SW 1271 (cell line): Measurements from ENCODE around the gene DTHD1.
A peak's percentile ranks its signal among the peaks of the same experiment; 100 is the strongest.

Experiments
- DNase-seq, 2 experiments: peaks; one replicate each; lab custom pipeline; 2025; lab: John Stamatoyannopoulos, UW

DTHD1 gene

DNA sequence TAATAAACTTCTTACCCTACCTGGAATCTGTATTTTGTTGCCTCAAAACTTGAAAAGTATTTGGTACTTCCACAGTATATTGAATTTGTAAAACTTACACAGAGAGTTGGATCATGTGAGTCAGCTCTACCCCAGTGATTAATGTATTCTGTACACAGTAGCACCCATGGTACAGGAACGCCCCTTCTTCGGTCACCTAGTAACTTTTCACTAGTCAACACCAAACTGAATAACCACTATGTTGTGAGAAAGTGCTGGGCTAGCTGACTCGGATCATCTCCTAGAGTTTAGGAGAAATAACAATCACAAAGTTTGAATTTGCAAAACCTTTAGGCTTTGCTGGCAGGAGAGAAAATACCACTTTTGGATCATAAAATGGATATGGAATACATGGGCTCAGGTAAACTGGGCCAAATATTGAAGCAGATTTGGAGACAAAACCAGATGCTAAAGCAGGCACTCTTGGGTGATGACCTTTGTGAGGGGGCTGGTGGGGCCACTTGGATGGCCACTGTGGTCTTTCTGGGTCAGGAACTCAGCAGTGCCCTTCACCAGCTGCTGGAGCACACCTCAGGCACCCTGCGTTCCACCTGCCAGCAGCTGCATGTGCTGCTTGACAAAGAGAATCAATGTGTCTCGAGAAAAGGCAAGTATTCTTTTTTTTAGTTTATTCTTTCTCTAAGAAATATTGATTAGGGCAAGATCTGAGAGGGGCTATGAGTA, at the start of gene DTHD1:
Gene DTHD1, plus strand, starts transcription at position 233 of the 723 bp plus-strand sequence. Its CDS starts 143 bp downstream, at position 376.
- DNase-seq, result no peak

DNA sequence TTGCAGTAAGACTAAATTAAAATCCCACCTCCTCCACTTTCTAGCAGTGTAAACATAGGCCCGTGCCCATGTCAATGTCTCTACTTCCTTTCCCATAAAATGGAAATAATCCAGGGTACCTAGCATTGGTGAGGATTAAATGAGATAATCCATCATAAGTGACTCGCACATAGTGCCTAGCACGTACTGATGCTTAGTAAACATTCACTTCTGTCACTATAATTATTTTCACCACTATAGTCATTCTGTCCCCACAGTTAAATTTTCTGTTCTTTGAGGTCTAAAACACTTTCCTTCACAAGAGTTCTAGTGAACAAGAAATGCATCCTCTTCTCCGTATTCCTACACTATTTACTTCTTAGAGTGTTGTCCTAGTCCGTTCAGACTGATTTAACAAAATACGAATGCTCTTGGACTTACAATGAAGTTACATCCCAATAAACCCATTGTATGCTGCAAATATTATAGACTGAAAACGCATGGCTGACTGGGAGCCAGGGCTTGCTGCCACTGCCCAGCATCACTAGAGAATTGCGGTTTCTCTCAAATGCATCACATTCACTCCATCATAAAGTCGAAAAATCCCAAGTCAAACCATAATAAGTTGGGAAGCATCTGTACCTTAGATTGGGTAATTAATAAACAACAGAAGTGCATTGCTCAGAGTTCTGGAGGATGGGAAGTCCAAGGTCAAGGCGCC, 47.7 kb upstream of the DTHD1 start:
- DNase-seq, result no peak

GRCh38 chr4:36235306-36235705, 46.1 kb upstream of the DTHD1 start:
- peak; percentile 21 to 54 for DNase-seq

- no peak for DNase-seq
Observed at GRCh38 chr4:36236159-36236558, 45.3 kb upstream of the DTHD1 start.

- no peak for DNase-seq
Observed at GRCh38 chr4:36237366-36238313, 43.8 kb upstream of the DTHD1 start.

GRCh38 chr4:36241771-36242170, 39.6 kb upstream of the DTHD1 start:
- DNase-seq, result no peak

DNA sequence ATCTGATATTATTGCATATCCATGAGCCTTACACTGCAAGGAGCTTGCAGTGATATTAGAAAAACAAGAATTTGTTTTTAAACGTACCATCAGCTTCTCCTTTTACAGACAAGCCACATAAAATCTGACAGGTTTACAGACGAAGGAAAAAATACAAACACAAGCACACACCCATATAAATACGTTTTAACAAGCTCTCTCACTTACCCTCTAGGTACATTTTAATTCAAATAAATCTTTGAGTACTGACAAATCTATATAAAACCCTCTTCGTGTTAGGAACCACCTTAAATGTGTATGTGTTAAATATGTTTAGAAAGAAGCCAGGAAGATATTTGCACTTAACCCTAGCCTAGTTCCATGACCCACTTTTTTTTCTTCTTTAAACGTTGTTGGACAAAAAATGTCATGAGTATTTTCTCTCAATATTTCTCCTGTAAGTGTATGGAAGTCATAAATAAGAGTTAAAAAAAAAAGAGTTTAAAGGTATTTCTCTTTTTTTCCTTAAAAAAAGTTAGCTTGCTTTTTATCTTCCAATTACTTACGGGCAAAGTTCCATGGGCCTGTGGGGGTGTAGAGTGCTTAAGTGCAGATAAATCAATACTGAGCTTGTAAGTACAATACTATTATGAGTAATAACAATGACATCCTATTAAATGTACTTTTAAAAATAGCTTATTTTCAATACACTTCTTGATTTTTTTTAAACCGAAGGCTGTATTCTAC, 38.6 kb upstream of the DTHD1 start:
- DNase-seq, result no peak

DNA sequence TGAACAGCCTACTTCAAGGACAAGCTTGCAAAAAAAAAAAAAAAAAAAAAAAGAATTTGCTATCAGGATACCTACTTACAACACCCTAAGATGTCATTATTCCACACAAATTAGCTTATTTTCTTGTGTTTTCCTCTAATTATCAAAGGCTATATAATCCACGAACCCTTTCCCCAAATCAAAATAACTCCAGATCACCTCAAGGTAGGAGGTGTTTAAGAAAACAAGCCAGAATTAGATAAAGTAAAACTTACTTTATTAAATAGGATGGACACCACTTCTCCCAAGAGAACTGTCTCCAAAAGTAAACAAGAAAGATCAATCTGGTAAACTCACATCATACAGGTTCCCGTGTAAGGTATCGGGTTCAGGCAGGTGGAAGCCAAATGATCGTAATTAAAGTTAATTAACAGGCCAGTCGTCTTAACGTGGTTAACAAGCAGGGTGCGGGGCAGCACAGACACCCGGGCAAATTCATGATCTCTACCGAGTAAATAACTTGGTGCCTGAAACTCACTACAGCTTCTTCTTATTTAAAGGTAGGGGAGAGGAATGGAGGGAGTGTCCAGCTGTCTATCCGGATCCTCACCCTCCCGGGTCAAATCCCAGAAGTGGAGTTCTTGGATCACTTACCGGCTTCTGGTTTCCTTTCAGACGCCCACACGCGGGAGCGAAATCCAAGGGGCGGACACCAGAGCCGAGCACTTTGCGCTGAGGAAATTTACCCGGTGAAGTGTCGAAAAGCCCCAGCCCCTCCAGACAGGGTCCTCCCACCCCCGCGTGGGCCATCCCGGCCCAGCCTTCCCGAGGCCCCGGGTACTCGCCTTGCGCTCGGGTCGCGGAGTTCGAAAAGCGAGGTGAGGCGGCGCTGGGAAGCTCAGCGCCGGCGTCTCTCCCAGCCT, 37.8 kb upstream of the DTHD1 start:
- peak; percentile 1 to 32 for DNase-seq

GRCh38 chr4:36244257-36245082, 36.9 kb upstream of the DTHD1 start, which contains the start of gene ARAP2:
Gene ARAP2, minus strand, starts transcription at chr4:36244514. Its CDS starts 15,028 bp downstream, at chr4:36229486.
- DNase-seq, result peak; percentile 26 to 59

GRCh38 chr4:36249610-36250009, 31.8 kb upstream of the DTHD1 start:
- DNase-seq, result no peak

GRCh38 chr4:36251983-36252382, 29.4 kb upstream of the DTHD1 start:
- DNase-seq, result no peak

- DNase-seq, result no peak
Observed at GRCh38 chr4:36254371-36254770, 27.0 kb upstream of the DTHD1 start.

DNA sequence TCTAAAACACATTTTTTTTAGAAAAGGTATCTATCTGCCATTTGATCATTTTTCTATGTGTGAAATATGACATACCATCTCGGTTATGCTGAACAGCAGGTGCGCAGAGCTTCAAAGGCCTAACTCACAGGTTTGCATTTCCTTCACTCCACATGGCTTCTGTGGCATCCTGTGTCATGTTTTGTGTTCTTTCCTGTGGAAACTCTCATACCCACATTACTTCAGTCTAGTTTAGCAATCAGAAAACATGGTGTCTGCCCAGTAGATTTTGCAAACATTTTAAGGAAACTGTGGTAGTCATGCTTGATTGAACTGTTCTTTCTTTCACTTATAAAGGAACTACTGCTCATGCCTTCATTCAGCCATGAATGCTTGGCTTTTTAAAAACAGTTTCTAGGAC, 25.8 kb upstream of the DTHD1 start:
- no peak for DNase-seq

DNA sequence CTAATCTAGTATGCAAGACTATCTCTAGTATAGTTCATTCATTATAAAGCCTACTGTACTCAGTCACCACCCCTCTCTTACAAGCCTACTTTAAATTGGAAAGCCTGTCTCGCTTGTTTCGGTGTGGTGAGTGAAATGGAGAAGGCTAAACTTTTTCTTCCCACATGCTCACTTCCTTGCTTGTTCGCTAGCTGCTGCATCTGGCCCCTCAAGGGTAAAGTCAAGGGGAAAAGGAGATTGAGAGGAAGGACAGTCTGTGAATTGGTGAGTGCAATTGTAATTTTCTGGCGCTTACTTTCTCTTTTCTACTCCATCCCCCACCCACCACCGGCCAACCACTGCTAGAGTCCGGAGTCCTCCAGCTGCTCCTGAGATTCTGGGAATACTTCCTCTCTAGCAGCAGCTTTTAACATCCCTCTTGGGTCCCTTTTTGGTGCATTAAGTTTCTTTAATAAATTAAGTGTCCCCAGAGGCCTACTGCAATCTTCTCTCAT, 25.0 kb upstream of the DTHD1 start:
- DNase-seq, result no peak

DNA sequence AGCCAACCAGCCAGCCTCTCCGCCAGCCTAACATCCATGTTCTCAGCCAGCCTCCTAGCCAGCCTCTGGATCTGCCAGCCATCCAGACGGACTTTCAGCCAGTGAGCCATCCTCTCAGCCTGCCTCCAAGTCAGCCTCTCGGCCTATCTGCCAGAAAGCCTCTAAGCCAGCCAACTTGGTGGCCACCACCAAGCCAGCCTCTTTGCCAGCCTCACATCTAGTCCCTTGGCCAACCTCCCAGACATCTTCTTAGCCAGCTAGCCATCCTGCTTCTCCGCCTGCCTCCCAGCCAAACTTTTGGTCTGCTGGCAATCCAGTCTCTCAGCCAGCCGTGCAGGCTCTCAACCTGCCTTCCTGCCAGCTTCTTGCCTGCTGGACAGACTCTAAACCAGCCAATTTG, 20.7 kb upstream of the DTHD1 start:
- DNase-seq, result no peak

DNA sequence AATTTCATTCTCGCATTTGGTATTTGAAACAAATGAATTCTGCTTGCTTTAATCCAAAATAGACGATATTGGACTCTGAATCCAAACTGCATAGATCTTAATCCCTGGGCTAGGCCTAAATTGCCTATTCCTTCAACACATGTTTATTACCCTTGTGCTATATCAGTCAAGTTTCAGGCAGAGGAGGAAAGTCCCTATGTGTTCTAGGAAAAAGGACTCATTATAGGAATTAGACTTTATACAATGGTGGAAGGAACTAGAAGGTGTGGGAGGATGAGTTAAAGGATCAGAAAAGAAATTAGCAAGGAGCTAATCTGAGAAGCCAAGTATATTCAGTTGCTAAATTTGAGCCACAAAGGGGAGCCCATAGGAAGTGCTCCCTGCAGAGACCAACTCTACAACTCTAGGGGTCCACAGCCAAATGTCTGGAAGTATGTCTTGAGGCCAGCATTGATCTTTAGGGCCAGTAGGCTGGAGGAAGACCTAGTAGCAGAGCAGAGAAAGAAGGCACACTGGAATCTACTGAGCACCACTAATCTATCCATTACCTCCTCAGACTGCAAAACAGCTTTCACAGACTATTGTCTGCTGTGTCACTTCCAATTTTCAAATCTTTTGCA, 17.1 kb upstream of the DTHD1 start:
- DNase-seq, result no peak

DNA sequence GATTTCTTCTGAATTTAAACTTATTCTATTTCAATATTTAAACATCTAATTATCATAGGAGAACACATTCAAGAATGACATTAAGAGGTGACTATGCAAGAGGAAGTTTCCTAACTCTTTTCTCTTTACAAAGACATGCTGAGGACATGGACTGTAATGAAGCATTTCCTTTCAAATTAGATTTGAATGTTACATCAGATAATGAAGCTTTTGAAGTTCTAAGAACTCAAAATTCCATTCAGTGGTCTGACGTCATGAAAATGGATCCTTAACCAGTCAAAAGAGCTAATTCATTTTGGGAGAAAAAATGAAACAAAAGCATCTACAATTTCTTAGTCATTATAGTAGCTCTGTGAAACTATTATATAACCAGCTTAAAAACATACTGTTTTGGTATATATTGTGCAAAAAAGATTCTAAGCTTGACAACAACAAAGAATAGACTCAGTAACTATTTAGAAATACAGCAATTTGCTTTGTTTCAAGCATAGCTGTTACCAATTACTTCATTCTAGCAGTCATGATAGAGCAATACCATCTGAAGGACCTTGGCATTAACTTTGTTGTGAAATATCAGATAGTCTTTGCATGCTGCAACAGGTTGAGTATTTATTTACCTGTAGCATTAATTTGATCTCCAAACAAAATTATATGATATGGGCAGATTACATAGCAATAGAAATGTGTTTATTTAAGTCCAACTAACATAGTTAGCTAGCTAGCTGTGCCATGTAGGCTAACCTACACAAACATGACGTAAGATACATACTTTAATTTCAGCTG, 13.7 kb upstream of the DTHD1 start:
- DNase-seq, result no peak

DNA sequence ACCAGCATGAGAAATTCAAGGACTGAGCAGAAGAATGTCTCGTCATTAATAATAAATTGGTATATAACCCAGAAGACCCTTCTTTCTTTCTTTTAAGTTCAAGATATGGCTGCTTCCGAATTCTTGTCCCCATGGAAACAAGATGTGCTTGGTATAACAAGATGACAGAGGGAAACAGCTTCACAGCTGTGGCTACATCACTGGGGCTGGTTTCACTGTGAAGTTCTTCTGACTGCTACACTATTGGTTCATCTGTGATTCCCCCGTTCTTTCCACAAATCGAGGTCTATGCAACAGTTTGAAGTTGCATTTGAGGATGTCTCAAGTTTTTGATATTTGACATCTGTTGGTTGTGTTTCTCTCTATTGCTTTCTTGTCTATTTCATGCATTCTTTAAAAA, 12.3 kb upstream of the DTHD1 start:
- DNase-seq, result no peak
